Stimulated activated naive CD8-positive, alpha-beta T cell treated with anti-CD3 and anti-CD28 coated beads, Interleukin-15, Interleukin-2, amounts not matched to agents 100 ng/mL and 50 ng/mL, for 24 hours (primary cell): ENCODE results near the gene RNF31.
A peak's percentile ranks its signal among the peaks of the same experiment; 100 is the strongest.
"Not testable (repeated sequence)": the region's sequence is repeated elsewhere in the genome, so short reads cannot be mapped to it uniquely, and the experiment has no call there.

Experiments
- H3K27ac Mint-ChIP-seq: one replicate; pipeline ENCODE4 v1.8.0; 2021; ENCODE audit warnings: mild to moderate bottlenecking, mixed read lengths
- H3K27me3 Mint-ChIP-seq: one replicate; pipeline ENCODE4 v1.8.0; 2021; ENCODE audit warnings: mixed read lengths
- H3K36me3 Mint-ChIP-seq: one replicate; pipeline ENCODE4 v1.8.0; 2021; ENCODE audit warnings: low read depth, mixed read lengths
- H3K4me1 Mint-ChIP-seq: one replicate; pipeline ENCODE4 v1.8.0; 2021; ENCODE audit warnings: low read depth, mixed read lengths
- H3K4me3 Mint-ChIP-seq: one replicate; pipeline ENCODE4 v1.8.0; 2021; ENCODE audit warnings: mild to moderate bottlenecking, mixed read lengths
- H3K9me3 Mint-ChIP-seq: one replicate; pipeline ENCODE4 v1.8.0; 2021; ENCODE audit warnings: mixed read lengths

Gene RNF31

GRCh38 chr14:24188251-24189058 lies 41.2 kb downstream of the RNF31 start, which contains the start of gene IPO4:
Gene IPO4 (minus strand): TSS chr14:24188816. CDS start chr14:24188787, 29 bp downstream.
- Mint-ChIP-seq H3K27me3 (no peaks in the 10 kb centered on the region), H3K9me3 (no peaks in the 10 kb centered on the region), H3K27ac (peak within 1 kb of the TSS; percentile 95), H3K4me3 (peak within 1 kb of the TSS; percentile 90), H3K4me1 (peaks cover 46% of the 10 kb centered on the region), H3K36me3 (peaks cover 53% of the 10 kb centered on the region)

- Mint-ChIP-seq H3K4me3 (peak overlapping the region; percentile 90), H3K27ac (peak overlapping the region; percentile 95), H3K9me3 (no peaks in the 10 kb centered on the region), H3K27me3 (no peaks in the 10 kb centered on the region), H3K4me1 (peaks cover 48% of the 10 kb centered on the region), H3K36me3 (peaks cover 50% of the 10 kb centered on the region)
These were observed 41.7 kb downstream of the RNF31 start for GRCh38 chr14:24189059-24189375.

GRCh38 chr14:24189460-24189859 lies 42.2 kb downstream of the RNF31 start:
- Mint-ChIP-seq H3K36me3 (peaks cover 50% of the 10 kb centered on the region), H3K9me3 (no peaks in the 10 kb centered on the region), H3K27ac (peak overlapping the region; percentile 95), H3K27me3 (no peaks in the 10 kb centered on the region), H3K4me3 (peak overlapping the region; percentile 90), H3K4me1 (peaks cover 53% of the 10 kb centered on the region)

- Mint-ChIP-seq H3K4me3 (no peak overlapping the region), H3K27ac (no peak overlapping the region), H3K4me1 (peaks cover 59% of the 10 kb centered on the region), H3K27me3 (no peaks in the 10 kb centered on the region), H3K9me3 (no peaks in the 10 kb centered on the region), H3K36me3 (peaks cover 47% of the 10 kb centered on the region)
These were observed 43.1 kb downstream of the RNF31 start for GRCh38 chr14:24190416-24190815.

GRCh38 chr14:24192933-24193332 lies 45.6 kb downstream of the RNF31 start:
- Mint-ChIP-seq H3K27me3 (no peaks in the 10 kb centered on the region), H3K4me3 (no peak overlapping the region), H3K4me1 (peaks cover 61% of the 10 kb centered on the region), H3K9me3 (no peaks in the 10 kb centered on the region), H3K36me3 (peaks cover 37% of the 10 kb centered on the region), H3K27ac (no peak overlapping the region)

GRCh38 chr14:24194186-24194872 lies 47.0 kb downstream of the RNF31 start:
- H3K27me3 Mint-ChIP-seq, result no peaks in the 10 kb centered on the region
- peak overlapping the region; percentile 89 for H3K27ac Mint-ChIP-seq
- H3K4me1 Mint-ChIP-seq, result peaks cover 64% of the 10 kb centered on the region
- peak overlapping the region; percentile 88 for H3K4me3 Mint-ChIP-seq
- H3K9me3 Mint-ChIP-seq, result no peaks in the 10 kb centered on the region
- H3K36me3 Mint-ChIP-seq, result peaks cover 41% of the 10 kb centered on the region

GRCh38 chr14:24194873-24195185 lies 47.5 kb downstream of the RNF31 start:
- Mint-ChIP-seq H3K9me3 (no peaks in the 10 kb centered on the region), H3K36me3 (peaks cover 42% of the 10 kb centered on the region), H3K27ac (peak overlapping the region; percentile 89), H3K4me3 (peak overlapping the region; percentile 88), H3K4me1 (peaks cover 64% of the 10 kb centered on the region), H3K27me3 (no peaks in the 10 kb centered on the region)

GRCh38 chr14:24195186-24196070 lies 48.1 kb downstream of the RNF31 start, which contains the start of gene TM9SF1:
Gene TM9SF1 (minus strand): TSS chr14:24195441. CDS start chr14:24195019, 422 bp downstream.
- Mint-ChIP-seq H3K4me3 (peak within 1 kb of the TSS; percentile 88), H3K27ac (peak within 1 kb of the TSS; percentile 89), H3K27me3 (no peaks in the 10 kb centered on the region), H3K36me3 (peaks cover 42% of the 10 kb centered on the region), H3K4me1 (peaks cover 63% of the 10 kb centered on the region), H3K9me3 (no peaks in the 10 kb centered on the region)

GRCh38 chr14:24196071-24197055 lies 49.1 kb downstream of the RNF31 start:
- H3K9me3 Mint-ChIP-seq, result no peaks in the 10 kb centered on the region

GRCh38 chr14:24197056-24197450 lies 49.8 kb downstream of the RNF31 start:
- Mint-ChIP-seq H3K27me3 (no peaks in the 10 kb centered on the region), H3K4me3 (peak overlapping the region; percentile 88), H3K27ac (no peak overlapping the region), H3K36me3 (peaks cover 47% of the 10 kb centered on the region), H3K4me1 (peaks cover 60% of the 10 kb centered on the region), H3K9me3 (peaks cover 1% of the 10 kb centered on the region)

More at GRCh38 chr14:24196071-24197055, 49.1 kb downstream of the RNF31 start:
- no peaks in the 10 kb centered on the region for H3K27me3 Mint-ChIP-seq
- H3K4me1 Mint-ChIP-seq, result peaks cover 64% of the 10 kb centered on the region
- peak overlapping the region; percentile 89 for H3K27ac Mint-ChIP-seq
- peaks cover 44% of the 10 kb centered on the region for H3K36me3 Mint-ChIP-seq
- peak overlapping the region; percentile 88 for H3K4me3 Mint-ChIP-seq

GRCh38 chr14:24198814-24199524 lies 51.7 kb downstream of the RNF31 start:
- Mint-ChIP-seq H3K4me3 (peak overlapping the region; percentile 34), H3K4me1 (peaks cover 47% of the 10 kb centered on the region), H3K27me3 (no peaks in the 10 kb centered on the region), H3K27ac (peak overlapping the region; percentile 24), H3K9me3 (peaks cover 9% of the 10 kb centered on the region), H3K36me3 (peaks cover 51% of the 10 kb centered on the region)

GRCh38 chr14:24202538-24202937 lies 55.2 kb downstream of the RNF31 start:
- H3K27me3 Mint-ChIP-seq, H3K4me3 Mint-ChIP-seq, H3K9me3 Mint-ChIP-seq, H3K27ac Mint-ChIP-seq: not testable (repeated sequence)
- peaks cover 43% of the 10 kb centered on the region for H3K4me1 Mint-ChIP-seq
- H3K36me3 Mint-ChIP-seq, result peaks cover 78% of the 10 kb centered on the region

- H3K36me3 Mint-ChIP-seq, result peaks cover 86% of the 10 kb centered on the region
- H3K4me3 Mint-ChIP-seq, H3K27me3 Mint-ChIP-seq, H3K9me3 Mint-ChIP-seq, H3K27ac Mint-ChIP-seq: not testable (repeated sequence)
- peaks cover 44% of the 10 kb centered on the region for H3K4me1 Mint-ChIP-seq
These were observed 56.1 kb downstream of the RNF31 start for GRCh38 chr14:24203249-24203886.
